WTC11 (cell line): Measurements from ENCODE around the gene LPP.

Source experiments
- CBFB ChIP-seq: sonication (generic); formaldehyde crosslinking; IDR thresholded peaks from 2 replicates; pipeline ENCODE4 v1.8.1; 2022; ENCODE audit warnings: mild to moderate bottlenecking, low read depth, missing genetic modification reagents
- JUN ChIP-seq: sonication (generic); formaldehyde crosslinking; IDR thresholded peaks from 2 replicates; pipeline ENCODE4 v1.8.0; 2023; ENCODE audit warnings: mild to moderate bottlenecking, missing genetic modification reagents
- KAT7 ChIP-seq: sonication (generic); formaldehyde crosslinking; IDR thresholded peaks from 2 replicates; pipeline ENCODE4 v1.8.1; 2023; ENCODE audit warnings: missing genetic modification reagents, mild to moderate bottlenecking, borderline replicate concordance
- NR2C2 ChIP-seq: sonication (generic); formaldehyde crosslinking; IDR thresholded peaks from 2 replicates; pipeline ENCODE4 v1.8.0; 2022; ENCODE audit warnings: mild to moderate bottlenecking, missing genetic modification reagents
- NR3C1 ChIP-seq: sonication (generic); formaldehyde crosslinking; conservative IDR thresholded peaks from 2 replicates; pipeline ENCODE4 v1.8.1; 2023; ENCODE audit warnings: low read depth, mild to moderate bottlenecking, missing genetic modification reagents
- SOX15 ChIP-seq: fragments of 250-450 bp; sonication (Bioruptor Pico); IDR thresholded peaks from 2 replicates; pipeline ENCODE4 v1.9.0; 2021; ENCODE audit warnings: mild to moderate bottlenecking
- TF ChIP-seq, protein P1 (sequence below): fragments of 250-450 bp; sonication (Bioruptor Pico); IDR thresholded peaks from 2 replicates; pipeline ENCODE4 v1.9.0; 2021; ENCODE audit warnings: mild to moderate bottlenecking, borderline replicate concordance
- TF ChIP-seq, protein P2 (sequence below): sonication (generic); formaldehyde crosslinking; IDR thresholded peaks from 2 replicates; pipeline ENCODE4 v1.8.1; 2023; ENCODE audit warnings: mild to moderate bottlenecking, moderate library complexity, missing genetic modification reagents
- TF ChIP-seq, protein P3 (sequence below): fragments of 200-600 bp; IDR thresholded peaks from 2 replicates; pipeline ENCODE4 v1.8.0; 2022; ENCODE audit warnings: antibody characterized with exemption
- TF ChIP-seq, protein P4 (sequence below): sonication (generic); formaldehyde crosslinking; IDR thresholded peaks from 2 replicates; pipeline ENCODE4 v1.8.1; 2022; ENCODE audit warnings: missing genetic modification reagents, borderline replicate concordance
- TF ChIP-seq, protein P5 (sequence below): sonication (generic); formaldehyde crosslinking; IDR thresholded peaks from 2 replicates; pipeline ENCODE4 v1.8.1; 2023; ENCODE audit warnings: mild to moderate bottlenecking, missing genetic modification reagents
- TF ChIP-seq, protein P6 (sequence below): sonication (generic); formaldehyde crosslinking; IDR thresholded peaks from 2 replicates; pipeline ENCODE4 v1.8.1; 2022; ENCODE audit warnings: mild to moderate bottlenecking, moderate library complexity, missing genetic modification reagents

DNA sequence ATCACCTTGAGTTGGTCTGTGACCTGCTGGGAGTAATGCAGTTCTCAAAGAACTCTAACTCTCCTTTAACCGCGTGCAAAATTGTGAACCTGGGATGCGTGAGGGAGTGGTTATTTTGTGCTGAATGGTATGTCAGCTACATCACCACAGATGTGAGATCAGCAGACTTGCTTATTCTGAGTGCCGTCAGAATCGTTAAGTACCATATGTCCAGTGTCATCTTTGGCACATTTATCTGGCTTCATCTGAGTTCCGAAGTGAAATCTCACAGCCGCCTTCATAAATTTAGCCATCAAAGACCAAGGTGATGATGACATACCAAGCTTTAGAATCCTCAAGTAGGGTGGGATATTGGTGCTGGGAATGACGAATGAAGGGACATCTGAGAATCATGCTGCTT, 670.6 kb downstream of the LPP start:
- TF ChIP-seq, protein P1, sequence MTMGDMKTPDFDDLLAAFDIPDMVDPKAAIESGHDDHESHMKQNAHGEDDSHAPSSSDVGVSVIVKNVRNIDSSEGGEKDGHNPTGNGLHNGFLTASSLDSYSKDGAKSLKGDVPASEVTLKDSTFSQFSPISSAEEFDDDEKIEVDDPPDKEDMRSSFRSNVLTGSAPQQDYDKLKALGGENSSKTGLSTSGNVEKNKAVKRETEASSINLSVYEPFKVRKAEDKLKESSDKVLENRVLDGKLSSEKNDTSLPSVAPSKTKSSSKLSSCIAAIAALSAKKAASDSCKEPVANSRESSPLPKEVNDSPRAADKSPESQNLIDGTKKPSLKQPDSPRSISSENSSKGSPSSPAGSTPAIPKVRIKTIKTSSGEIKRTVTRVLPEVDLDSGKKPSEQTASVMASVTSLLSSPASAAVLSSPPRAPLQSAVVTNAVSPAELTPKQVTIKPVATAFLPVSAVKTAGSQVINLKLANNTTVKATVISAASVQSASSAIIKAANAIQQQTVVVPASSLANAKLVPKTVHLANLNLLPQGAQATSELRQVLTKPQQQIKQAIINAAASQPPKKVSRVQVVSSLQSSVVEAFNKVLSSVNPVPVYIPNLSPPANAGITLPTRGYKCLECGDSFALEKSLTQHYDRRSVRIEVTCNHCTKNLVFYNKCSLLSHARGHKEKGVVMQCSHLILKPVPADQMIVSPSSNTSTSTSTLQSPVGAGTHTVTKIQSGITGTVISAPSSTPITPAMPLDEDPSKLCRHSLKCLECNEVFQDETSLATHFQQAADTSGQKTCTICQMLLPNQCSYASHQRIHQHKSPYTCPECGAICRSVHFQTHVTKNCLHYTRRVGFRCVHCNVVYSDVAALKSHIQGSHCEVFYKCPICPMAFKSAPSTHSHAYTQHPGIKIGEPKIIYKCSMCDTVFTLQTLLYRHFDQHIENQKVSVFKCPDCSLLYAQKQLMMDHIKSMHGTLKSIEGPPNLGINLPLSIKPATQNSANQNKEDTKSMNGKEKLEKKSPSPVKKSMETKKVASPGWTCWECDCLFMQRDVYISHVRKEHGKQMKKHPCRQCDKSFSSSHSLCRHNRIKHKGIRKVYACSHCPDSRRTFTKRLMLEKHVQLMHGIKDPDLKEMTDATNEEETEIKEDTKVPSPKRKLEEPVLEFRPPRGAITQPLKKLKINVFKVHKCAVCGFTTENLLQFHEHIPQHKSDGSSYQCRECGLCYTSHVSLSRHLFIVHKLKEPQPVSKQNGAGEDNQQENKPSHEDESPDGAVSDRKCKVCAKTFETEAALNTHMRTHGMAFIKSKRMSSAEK, result no peak
- TF ChIP-seq, protein P2, sequence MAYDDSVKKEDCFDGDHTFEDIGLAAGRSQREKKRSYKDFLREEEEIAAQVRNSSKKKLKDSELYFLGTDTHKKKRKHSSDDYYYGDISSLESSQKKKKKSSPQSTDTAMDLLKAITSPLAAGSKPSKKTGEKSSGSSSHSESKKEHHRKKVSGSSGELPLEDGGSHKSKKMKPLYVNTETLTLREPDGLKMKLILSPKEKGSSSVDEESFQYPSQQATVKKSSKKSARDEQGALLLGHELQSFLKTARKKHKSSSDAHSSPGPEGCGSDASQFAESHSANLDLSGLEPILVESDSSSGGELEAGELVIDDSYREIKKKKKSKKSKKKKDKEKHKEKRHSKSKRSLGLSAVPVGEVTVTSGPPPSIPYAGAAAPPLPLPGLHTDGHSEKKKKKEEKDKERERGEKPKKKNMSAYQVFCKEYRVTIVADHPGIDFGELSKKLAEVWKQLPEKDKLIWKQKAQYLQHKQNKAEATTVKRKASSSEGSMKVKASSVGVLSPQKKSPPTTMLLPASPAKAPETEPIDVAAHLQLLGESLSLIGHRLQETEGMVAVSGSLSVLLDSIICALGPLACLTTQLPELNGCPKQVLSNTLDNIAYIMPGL (CRISPR knock-in tag), result no peak
- TF ChIP-seq KAT7 (CRISPR knock-in tag), result no peak
- TF ChIP-seq, protein P3, sequence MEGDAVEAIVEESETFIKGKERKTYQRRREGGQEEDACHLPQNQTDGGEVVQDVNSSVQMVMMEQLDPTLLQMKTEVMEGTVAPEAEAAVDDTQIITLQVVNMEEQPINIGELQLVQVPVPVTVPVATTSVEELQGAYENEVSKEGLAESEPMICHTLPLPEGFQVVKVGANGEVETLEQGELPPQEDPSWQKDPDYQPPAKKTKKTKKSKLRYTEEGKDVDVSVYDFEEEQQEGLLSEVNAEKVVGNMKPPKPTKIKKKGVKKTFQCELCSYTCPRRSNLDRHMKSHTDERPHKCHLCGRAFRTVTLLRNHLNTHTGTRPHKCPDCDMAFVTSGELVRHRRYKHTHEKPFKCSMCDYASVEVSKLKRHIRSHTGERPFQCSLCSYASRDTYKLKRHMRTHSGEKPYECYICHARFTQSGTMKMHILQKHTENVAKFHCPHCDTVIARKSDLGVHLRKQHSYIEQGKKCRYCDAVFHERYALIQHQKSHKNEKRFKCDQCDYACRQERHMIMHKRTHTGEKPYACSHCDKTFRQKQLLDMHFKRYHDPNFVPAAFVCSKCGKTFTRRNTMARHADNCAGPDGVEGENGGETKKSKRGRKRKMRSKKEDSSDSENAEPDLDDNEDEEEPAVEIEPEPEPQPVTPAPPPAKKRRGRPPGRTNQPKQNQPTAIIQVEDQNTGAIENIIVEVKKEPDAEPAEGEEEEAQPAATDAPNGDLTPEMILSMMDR, result no peak
- no peak for TF ChIP-seq JUN (CRISPR knock-in tag)
- TF ChIP-seq, protein P4, sequence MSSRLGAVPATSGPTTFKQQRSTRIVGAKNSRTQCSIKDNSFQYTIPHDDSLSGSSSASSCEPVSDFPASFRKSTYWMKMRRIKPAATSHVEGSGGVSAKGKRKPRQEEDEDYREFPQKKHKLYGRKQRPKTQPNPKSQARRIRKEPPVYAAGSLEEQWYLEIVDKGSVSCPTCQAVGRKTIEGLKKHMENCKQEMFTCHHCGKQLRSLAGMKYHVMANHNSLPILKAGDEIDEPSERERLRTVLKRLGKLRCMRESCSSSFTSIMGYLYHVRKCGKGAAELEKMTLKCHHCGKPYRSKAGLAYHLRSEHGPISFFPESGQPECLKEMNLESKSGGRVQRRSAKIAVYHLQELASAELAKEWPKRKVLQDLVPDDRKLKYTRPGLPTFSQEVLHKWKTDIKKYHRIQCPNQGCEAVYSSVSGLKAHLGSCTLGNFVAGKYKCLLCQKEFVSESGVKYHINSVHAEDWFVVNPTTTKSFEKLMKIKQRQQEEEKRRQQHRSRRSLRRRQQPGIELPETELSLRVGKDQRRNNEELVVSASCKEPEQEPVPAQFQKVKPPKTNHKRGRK (CRISPR knock-in tag), result no peak
- TF ChIP-seq CBFB (CRISPR knock-in tag), result no peak
- TF ChIP-seq, protein P5, sequence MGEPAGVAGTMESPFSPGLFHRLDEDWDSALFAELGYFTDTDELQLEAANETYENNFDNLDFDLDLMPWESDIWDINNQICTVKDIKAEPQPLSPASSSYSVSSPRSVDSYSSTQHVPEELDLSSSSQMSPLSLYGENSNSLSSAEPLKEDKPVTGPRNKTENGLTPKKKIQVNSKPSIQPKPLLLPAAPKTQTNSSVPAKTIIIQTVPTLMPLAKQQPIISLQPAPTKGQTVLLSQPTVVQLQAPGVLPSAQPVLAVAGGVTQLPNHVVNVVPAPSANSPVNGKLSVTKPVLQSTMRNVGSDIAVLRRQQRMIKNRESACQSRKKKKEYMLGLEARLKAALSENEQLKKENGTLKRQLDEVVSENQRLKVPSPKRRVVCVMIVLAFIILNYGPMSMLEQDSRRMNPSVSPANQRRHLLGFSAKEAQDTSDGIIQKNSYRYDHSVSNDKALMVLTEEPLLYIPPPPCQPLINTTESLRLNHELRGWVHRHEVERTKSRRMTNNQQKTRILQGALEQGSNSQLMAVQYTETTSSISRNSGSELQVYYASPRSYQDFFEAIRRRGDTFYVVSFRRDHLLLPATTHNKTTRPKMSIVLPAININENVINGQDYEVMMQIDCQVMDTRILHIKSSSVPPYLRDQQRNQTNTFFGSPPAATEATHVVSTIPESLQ, result no peak
- TF ChIP-seq SOX15 (CRISPR knock-in tag), result no peak
- no peak for TF ChIP-seq NR3C1
- TF ChIP-seq, protein P6, sequence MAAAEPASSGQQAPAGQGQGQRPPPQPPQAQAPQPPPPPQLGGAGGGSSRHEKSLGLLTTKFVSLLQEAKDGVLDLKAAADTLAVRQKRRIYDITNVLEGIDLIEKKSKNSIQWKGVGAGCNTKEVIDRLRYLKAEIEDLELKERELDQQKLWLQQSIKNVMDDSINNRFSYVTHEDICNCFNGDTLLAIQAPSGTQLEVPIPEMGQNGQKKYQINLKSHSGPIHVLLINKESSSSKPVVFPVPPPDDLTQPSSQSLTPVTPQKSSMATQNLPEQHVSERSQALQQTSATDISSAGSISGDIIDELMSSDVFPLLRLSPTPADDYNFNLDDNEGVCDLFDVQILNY (CRISPR knock-in tag), result no peak
- TF ChIP-seq NR2C2 (CRISPR knock-in tag), result no peak
